Stomach (tissue), 9 donors: Measurements from ENCODE around the gene MTG1. TPM values are rescaled to one million over a fixed set of nuclear protein-coding genes. Genes with fewer than 3 reads are reported as not detected.

Experiments used
- DNase-seq, 2 donors: peaks; one replicate each; pipeline versions ENCODE4 v3.0.0 to v3.0.0-alpha.2; 2013 to 2019
- H3K27ac ChIP-seq, 5 donors: fragments of 200-600 bp in 4 of 5; sonication (generic) in 4 of 5; one replicate each; pipeline ENCODE4 v1.5.1; 2013 to 2019; ENCODE audit warnings: mild to moderate bottlenecking in 1 of 5, moderate library complexity in 1 of 5
- H3K27me3 ChIP-seq, 3 donors: fragments of 200-600 bp; sonication (generic); one replicate each; pipeline ENCODE4 v1.5.1; 2017 to 2019; ENCODE audit warnings: mixed run types in 1 of 3
- H3K36me3 ChIP-seq, 4 donors: fragments of 200-600 bp; sonication (generic); 1 replicate in 3 of 4; 2 replicates in 1 of 4; pipeline ENCODE4 v1.5.1; 2016 to 2019
- H3K4me1 ChIP-seq, 4 donors: fragments of 200-600 bp; sonication (generic); one replicate each; pipeline ENCODE4 v1.5.1; 2016 to 2019
- H3K4me3 ChIP-seq, 4 donors: fragments of 200-600 bp; sonication (generic) in 3 of 4; one replicate each; pipeline ENCODE4 v1.5.1; 2016 to 2019; ENCODE audit warnings: mild to moderate bottlenecking in 1 of 4
- H3K9me3 ChIP-seq, 4 donors: fragments of 200-600 bp; sonication (generic); one replicate each; pipeline ENCODE4 v1.5.1; 2016 to 2019
- CTCF ChIP-seq, 7 experiments: fragments of 450-650 bp in 4 of 7; fragments of 200-600 bp in 3 of 7; sonication (generic) in 3 of 7; IDR thresholded peaks; one replicate each; pipeline ENCODE4 v1.5.1; 2016 to 2019; ENCODE audit warnings: antibody characterized with exemption in 7 of 7, control low read depth in 2 of 7, mild to moderate bottlenecking in 1 of 7
- EP300 ChIP-seq: sonication (generic); formaldehyde crosslinking; IDR thresholded peaks from one replicate; pipeline ENCODE4 v1.6.1; 2017; ENCODE audit warnings: antibody characterized with exemption
- POLR2A ChIP-seq, 4 donors: fragments of 450-650 bp; IDR thresholded peaks; one replicate each; pipeline ENCODE4 v1.6.1; 2016; ENCODE audit warnings: antibody characterized with exemption in 4 of 4, control low read depth in 2 of 4, mild to moderate bottlenecking in 1 of 4, moderate library complexity in 1 of 4
- POLR2AphosphoS5 ChIP-seq, 3 donors: sonication (generic); formaldehyde crosslinking; IDR thresholded peaks; one replicate each; pipeline ENCODE4 v1.6.1; 2016; ENCODE audit warnings: antibody characterized with exemption in 3 of 3
- WGBS, 5 donors: extraction: QIAGEN DNeasy Blood & Tissue Kit in 3 of 5; methylation state at CpG; one replicate each; pipeline versions ENCODE4 v1.1.5 to v1.1.7; 2013 to 2018; 5-methylcytosine and 5-hydroxymethylcytosine counted together
- intact Hi-C: fragments of 100-400 bp; cut with DNase I; formaldehyde crosslinking; loops from one replicate; pipeline ENCODE4 v1.15.1; 2023; ENCODE audit warnings: low total_unique reads
- polyA plus RNA-seq, 3 donors: library from polyadenylated mRNA; stranded (reverse); fragments of 200-250 nt; gene quantifications; one replicate each; pipeline ENCODE4 v1.2.3, GENCODE V29; 2013
- total RNA-seq, 5 donors: library from RNA; depleted of rRNA; stranded (reverse); fragments of >200 nt; gene quantifications; one replicate each; pipeline versions ENCODE4 v1.1.0 to v1.2.3, GENCODE V29; 2014 to 2016
- donor health status: healthy with polysubstance abuse.
- donor health status: Bipolar disorder and iron deficiency.
- donor health status: healthy.

MTG1 gene
- total and polyA plus RNA-seq, 8 donors = 36.7 to 177 (median 52.9) TPM

GRCh38 chr10:133368153-133368552 lies 25.8 kb upstream of the MTG1 start:
- Histone ChIP-seq H3K9me3 (no peaks in the 10 kb centered on the region), H3K27ac (no peak overlapping the region), H3K4me1 (peaks cover 10 to 32% (median 22%) of the 10 kb centered on the region in 4 donors), H3K36me3 (peaks cover 51 to 87% (median 79%) of the 10 kb centered on the region in 4 donors), H3K27me3 (no peaks in the 10 kb centered on the region), H3K4me3 (no peak overlapping the region)
- TF ChIP-seq CTCF (IDR thresholded peaks at IDR 0.05) = no peak
- no peak for TF ChIP-seq POLR2A (IDR thresholded peaks at IDR 0.05)
- no peak for TF ChIP-seq EP300
- no peak for TF ChIP-seq POLR2AphosphoS5 (IDR thresholded peaks at IDR 0.05)
- intact Hi-C loops = no loop called here
- WGBS, 5 donors = 92 to 98% (median 94%) methylated on average over 3 to 7 of the region's 7 CpGs
- no peak for DNase-seq

GRCh38 chr10:133370030-133370786 lies 23.7 kb upstream of the MTG1 start:
- no peak for DNase-seq
- Histone ChIP-seq H3K4me1 (peaks cover 17 to 35% (median 27%) of the 10 kb centered on the region in 4 donors), H3K36me3 (peaks cover 42 to 66% (median 58%) of the 10 kb centered on the region in 4 donors), H3K9me3 (no peaks in the 10 kb centered on the region), H3K27ac (no peak overlapping the region), H3K27me3 (no peaks in the 10 kb centered on the region), H3K4me3 (no peak overlapping the region)
- intact Hi-C loops = no loop called here
- TF ChIP-seq POLR2AphosphoS5 (IDR thresholded peaks at IDR 0.05) (no peak), CTCF (IDR thresholded peaks at IDR 0.05) (no peak), POLR2A (IDR thresholded peaks at IDR 0.05) (no peak), EP300 (no peak)
- 90 to 93% (median 91%) methylated on average over 24 of the region's 24 CpGs for WGBS, 5 donors

GRCh38 chr10:133372507-133372906 lies 21.4 kb upstream of the MTG1 start:
- H3K27me3 ChIP-seq = no peaks in the 10 kb centered on the region
- DNase-seq = peak in 1 of 2 donors; percentile 34
- H3K36me3 ChIP-seq = peaks cover 28 to 43% (median 39%) of the 10 kb centered on the region in 4 donors
- TF ChIP-seq POLR2AphosphoS5 (IDR thresholded peaks at IDR 0.05) (no peak), CTCF (IDR thresholded peaks at IDR 0.05) (no peak), EP300 (no peak), POLR2A (IDR thresholded peaks at IDR 0.05) (no peak)
- H3K27ac ChIP-seq = peak overlapping the region in 3 of 5 donors; percentile 5 to 96 (median 94)
- H3K4me1 ChIP-seq = peaks cover 19 to 35% (median 26%) of the 10 kb centered on the region in 4 donors
- no peaks in the 10 kb centered on the region for H3K9me3 ChIP-seq
- intact Hi-C loops = no loop called here
- 18 to 48% (median 39%) methylated on average over 9 to 20 of the region's 20 CpGs for WGBS, 5 donors
- peak overlapping the region; percentile 78 to 97 (median 86) for H3K4me3 ChIP-seq

DNA sequence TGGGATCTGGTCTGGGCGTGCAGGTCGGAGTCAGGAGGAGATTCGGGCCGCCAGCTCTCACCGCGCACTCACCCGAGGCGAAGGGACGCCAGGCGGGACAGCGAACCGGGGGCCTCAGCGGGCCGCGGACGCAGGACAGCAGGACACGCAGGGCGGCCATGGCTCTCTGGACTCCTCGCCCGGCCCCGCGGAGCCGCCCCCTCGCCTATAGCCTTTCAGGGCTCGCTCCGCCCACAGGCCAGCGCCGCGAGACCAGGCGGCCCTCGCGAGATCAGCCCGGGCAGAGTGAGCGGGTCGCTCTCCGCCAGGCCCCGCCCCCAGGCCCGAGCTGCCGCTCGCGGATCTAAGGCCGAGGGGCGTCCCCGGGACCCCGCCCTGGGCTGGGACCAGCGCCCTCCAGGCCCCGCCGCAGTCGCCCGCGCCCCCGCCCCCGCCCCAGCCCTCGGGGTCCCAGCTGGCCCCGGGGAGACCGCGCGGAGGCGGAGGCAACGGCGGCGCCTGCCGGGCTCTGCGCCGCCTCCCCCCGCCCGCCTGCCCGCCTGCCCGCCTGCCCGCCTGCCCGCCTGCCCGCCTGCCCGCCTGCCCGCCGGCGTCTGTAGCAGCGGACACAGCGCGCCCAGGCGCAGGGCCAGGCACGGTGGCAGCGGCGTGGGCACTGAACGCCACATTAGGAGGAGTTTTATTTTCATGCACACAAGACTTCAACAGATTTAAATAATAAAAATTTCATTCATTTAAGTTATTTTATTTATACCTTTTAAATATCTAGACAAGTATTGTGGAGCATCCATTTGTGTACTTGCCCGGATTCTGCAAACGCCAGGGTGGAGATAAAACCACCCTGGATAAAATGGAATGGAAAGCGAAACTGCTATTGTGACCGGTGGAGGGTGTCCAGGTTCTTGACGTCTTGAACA lies 20.5 kb upstream of the MTG1 start, which contains the start of gene ECHS1:
Gene ECHS1 (minus strand): TSS at position 181 of the 917 bp plus-strand sequence. CDS start 21 bp downstream, at position 160.
- WGBS, 5 donors = 0 to 1% (median 1%) methylated on average over 39 to 88 of the region's 89 CpGs
- no peaks in the 10 kb centered on the region for H3K9me3 ChIP-seq
- peaks cover 23 to 34% (median 30%) of the 10 kb centered on the region in 4 donors for H3K36me3 ChIP-seq
- H3K4me3 ChIP-seq = peak within 1 kb of the TSS; percentile 78 to 97 (median 86)
- H3K4me1 ChIP-seq = peaks cover 24 to 43% (median 35%) of the 10 kb centered on the region in 4 donors
- intact Hi-C loops = no loop called here
- peak within 1 kb of the TSS; percentile 74 to 96 (median 94) for H3K27ac ChIP-seq
- DNase-seq = peak; percentile 97 to 99
- no peaks in the 10 kb centered on the region for H3K27me3 ChIP-seq
- peak in 2 of 3 donors; percentile 67 to 72 for TF ChIP-seq POLR2AphosphoS5 (IDR thresholded peaks at IDR 0.05)
- TF ChIP-seq CTCF (IDR thresholded peaks at IDR 0.05) = no peak
